GM21423 (cell line): ENCODE data around the gene SCD5.
A peak's percentile ranks its signal among the peaks of the same experiment; 100 is the strongest.

Experiments
- ATAC-seq: cut with Tn5 transposase; IDR thresholded peaks from one replicate; pipeline ENCODE4 v1.9.1; 2021; ENCODE audit warnings: mild to moderate bottlenecking, moderate library complexity; ENCODE audit not compliant: unreplicated experiment

SCD5 gene

DNA sequence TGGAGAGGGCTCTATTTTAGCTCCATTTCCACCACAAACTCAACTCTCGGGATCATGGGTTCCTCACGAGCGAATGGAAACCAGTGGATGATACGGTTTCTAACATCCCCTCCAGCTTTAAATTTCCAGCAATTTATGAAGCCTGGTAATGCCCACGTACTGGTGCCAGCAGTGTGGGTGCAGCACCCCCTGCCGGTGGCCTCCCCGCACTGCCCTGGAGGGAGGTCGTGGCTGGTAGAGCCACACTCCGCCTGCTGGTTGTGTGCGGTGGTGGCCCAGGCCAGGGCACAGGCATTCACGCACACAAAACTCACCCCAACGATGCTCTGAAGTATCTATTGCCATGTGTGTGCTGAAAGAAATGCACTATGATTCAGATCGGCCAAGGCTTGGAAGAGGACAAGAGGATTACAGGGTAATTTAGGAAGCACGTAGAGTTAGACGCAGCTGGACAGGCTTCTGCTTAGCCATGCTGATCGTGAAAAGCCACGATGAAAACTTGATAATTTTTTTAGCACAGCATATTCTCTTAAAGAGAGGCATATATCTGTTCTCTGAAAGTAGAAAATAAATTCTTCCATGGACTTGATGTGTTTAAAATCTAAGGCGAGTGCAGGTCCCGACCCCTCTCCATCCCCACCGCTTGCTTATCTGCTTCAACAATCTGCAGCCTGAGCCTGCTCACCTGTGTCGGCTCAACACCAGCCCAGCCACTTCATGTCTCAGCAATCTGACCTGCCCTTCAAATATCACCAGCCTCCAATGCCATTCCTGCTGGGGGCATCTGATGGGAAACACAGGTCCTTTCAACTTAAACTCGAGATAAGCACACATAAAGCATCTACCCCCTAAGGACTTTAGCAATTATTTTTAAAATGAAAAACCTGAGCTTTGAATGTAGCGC is 59.1 kb downstream of the SCD5 start:
- ATAC-seq = peak; percentile 99

DNA sequence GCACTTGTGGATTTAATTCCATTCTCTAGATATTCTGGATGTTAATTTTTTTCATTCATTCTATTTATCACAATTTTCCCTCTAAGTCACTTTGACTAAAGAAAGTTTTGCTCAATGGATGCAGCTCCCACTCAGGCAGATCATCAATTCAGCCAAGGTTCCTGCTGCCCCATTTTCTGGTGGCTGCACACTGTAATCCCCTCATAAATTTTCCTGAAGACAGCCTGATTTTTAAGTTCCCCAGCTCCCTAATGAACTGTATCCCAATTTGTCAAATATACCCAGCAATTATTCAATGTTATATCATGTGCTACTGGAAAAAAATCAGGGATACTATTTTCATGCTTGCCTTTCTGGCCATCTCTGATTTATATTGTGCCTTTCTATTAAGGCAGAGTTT is 61.2 kb downstream of the SCD5 start:
- no peak for ATAC-seq

DNA sequence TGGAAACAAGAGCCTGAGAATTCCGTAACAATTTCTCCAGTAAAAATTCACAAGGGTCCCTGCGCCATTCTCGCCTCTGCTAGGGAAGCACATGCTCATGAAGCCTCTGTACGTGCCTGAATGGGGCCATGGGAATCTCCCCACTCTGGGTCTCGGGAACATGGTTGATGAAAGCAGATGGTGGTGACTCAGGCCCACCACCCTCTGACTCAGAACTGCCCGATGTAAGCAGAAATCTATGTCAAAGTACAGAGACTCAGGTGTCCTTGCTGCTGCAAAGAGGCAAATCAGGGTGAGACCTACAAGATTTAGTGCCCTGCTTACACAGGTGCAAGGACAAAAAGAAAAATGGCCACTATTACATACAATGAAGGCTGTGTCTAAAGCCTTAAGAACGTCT is 65.0 kb downstream of the SCD5 start:
- no peak for ATAC-seq

DNA sequence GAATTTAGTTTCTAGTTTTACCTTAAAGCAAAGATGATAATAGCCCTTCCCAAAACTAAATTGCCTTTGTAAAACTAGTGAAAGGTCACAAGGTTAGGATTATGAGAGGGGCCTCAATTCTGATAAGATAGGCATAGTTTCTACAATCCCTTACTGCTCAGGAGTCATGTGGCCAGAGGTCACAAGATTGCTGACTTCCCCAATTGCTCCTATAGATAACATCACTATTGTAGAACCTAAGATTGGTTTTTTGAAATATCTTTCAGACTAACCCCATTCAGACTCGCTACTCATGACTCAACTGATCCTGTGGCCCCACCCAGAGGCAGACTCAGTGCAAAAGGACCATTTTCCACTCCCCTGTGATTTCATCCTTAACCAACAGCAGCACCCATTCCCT is 70.3 kb downstream of the SCD5 start:
- no peak for ATAC-seq

DNA sequence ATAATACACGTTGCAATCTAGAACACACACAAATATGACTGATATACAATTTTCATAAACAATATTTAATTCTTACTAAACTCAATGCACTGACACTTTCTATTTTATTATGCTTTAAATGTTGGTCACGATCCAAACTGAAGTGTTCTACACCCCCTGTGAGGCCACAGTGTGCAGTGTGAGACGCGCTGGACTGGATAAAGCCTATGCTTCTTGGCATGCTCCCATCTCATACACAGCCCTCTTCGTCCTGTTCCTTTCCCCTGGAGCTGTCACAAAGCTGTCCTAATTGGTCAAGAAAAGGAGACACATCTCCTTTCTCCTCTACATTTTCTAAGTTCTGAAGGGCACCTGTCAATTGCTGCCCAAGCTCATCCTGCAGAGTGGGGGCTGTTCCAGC is 72.0 kb downstream of the SCD5 start:
- ATAC-seq = no peak

DNA sequence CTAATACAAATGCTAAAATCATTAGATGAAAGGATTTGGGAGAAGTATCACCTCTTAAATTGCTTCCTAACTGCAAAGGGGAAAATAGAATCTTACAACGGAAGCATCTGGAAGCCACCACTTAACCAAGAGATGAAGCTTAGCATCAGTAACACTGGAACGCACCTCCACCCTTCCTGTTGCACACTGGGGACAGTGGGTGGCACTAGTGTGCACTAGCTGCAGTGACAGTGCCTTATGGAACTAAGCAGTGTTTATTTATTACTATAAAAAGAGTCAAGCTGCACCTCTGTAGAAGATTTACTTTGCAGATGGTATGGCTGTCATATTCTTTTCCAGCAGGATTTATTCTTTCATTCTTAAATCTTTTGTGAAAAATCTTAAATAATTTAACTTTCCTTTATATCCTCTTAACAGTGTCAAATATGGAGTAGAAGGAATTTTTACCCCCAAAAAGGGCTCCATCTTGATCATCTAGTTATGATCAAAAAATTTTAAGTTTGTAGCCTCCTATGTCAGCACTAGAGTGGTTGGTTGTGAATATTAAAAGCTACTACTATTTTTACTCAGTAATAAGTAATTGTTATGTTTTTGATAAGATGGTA is 76.7 kb downstream of the SCD5 start:
- ATAC-seq = no peak

DNA sequence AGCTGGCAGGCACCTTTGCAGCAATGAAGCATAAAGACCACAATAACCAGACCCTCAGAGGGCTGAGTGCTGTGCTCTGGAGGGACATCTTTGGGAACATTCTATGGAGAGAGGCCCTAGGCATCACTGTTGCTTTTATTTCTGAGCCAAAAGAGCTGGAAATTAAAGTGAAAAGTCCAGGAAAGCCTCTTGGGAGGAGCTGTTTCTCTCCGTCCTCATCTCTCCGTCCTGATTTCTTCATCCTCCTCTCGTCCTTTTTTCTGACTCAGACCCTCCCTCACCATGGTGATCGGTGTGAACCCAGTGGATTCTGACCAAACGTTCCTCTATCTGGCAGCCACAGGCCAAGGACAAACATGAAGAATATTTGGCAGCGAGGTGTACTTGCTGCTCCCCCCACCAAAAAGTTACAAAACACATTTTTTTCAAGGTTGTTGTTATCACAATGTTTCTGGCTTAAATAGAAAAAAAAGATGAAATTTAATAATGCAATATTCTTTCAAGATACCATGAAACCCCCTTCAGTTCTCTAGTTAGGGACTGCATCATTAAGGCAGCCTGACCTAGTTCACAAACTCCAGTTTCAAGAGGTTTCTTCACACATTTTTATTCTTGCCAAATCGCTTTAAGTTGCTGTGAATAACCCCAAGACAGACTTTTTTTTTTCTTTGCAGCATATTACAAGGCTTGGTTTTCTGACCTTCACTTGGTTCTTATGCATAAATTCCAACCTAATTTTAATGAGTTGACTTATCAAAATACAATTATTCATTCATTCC is 80.2 kb downstream of the SCD5 start:
- ATAC-seq = no peak

DNA sequence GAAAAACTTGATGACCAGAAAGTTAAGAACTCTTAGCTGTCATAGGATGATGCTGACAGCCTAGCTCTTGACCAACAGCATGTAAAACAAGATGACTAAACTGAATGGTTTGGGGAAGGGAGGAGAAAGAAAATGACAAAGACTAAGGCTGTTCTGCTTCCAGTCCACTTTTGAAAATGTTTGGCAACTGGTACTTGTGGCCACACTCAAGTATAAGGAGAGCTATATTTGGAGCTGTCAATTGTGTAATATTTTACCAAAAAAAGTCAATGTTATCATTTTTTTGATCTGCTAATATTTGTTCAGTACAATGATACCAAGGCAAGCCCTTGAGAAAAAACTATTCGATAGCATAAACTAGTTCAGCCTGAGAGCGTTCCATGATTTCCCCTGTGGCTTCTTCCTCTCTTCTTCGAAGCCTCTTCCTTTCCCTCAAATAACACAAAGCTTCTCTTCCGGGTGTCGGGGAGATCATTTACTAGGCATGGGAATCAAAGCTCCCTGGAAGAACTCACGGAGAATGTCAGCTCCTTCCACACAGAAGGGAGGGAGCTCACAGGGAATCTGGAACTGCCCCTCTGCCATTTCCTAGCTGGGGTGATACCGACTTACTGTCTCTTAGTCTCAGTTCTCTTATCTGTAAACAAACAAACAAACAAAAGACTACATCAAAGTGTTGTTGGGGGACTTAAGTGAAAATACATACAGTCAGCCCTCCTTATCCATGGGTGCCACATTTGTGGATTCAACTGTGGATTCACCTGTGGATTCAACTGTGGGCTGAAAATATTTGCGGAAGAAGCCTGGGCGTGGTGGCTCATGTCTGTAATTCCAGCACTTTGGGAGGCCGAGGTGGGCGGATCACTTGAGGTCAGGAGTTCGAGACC is 82.6 kb downstream of the SCD5 start:
- ATAC-seq = no peak

DNA sequence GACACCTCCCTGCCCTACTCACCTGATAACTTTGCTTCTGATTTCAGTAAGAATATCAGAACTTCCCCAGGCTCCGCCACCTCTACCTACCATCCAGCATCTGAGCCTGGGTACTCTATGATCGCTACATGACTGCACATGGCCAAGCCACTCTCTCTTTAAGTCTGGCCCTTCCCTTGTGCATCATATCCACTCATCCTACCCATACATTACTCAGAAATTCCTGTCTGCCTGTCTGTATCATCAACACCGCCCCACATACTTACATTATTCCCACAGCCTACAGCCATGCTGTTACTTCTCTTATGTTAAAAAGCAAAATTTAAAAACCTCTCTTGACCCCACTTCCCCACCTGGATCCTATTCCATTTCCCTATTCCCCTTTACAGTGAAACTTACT is 84.7 kb downstream of the SCD5 start:
- ATAC-seq = no peak

DNA sequence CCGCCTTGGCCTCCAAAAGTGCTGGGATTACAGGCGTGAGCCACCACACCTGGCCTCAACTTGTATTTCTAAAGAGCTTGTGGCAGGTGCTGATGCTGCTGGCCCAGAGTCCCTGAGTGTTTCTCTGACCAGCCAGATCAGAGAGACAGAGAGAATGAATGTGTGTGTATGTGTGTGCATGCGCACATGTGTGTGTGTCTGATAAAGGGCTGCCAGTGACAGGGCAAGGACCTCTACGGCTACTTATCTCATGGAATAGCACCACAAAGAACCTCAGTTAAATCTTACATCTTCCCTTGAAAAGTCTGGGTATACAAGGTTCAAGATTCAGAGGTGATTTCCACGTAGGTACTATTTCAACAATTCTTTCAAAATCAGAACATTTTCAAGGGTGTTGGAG is 86.0 kb downstream of the SCD5 start:
- ATAC-seq = no peak

DNA sequence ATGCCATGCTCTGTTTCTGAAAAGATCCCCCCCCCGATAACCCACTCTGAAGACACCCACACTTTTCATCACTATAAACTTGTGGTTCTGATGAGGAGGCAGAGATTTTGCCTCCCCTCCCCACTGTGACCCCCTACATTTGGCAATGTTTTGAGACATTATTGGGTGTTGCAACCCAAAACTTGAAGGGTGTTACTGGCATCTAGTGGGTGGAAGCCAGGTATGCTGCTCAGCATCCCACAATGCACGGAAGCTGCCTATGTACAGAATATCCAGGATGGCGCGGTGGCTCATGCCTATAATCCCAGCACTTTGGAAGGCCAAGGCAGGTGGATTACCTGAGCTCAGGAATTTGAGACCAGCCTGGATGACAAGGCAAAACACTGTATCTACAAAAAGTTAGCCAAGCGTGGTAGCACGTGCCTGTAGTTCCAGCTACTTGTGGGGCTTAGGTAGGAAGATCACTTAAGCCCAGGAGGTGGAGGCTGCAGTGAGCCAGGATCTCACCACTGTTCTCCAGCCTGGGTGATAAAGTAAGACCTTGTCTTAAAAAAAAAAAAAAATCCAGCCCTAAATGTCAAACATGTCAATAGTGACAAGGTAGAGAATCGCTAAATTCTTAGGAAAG is 87.3 kb downstream of the SCD5 start:
- ATAC-seq = no peak

DNA sequence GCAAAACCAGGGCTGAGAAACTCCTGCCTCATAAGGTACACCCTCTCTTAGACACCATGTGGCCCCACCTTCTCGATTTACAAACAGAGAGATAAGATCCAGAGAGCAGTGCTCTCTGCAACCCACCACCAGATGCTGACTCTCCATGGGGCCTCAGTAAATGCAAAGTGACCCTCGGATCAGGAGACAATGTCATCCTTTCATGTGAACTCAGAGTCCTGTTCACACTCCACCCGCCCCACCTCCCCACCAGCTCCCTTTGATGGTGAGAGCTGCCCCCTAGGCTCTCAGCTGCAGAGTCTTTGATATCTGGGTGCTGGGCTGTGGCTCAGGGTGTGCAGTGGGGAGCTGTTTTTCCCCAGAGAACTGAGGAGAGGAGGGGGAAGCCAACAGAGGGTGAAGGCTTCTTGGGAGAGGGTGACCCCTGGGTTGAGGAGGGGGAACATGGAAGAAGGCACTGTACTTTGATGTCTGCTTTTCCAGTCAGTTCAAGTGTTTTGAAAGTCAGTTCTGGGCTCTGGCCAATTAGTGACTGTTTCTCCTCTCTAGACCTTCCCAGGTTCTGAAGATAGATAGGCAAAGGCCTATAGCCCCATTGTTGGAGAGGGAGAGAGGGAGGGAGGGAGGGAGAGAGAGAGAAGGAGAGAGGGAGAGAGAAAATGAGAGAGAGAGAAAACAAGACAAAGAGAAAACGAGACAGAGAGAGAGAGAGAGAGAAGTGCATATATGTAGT is 88.2 kb downstream of the SCD5 start:
- ATAC-seq = no peak

DNA sequence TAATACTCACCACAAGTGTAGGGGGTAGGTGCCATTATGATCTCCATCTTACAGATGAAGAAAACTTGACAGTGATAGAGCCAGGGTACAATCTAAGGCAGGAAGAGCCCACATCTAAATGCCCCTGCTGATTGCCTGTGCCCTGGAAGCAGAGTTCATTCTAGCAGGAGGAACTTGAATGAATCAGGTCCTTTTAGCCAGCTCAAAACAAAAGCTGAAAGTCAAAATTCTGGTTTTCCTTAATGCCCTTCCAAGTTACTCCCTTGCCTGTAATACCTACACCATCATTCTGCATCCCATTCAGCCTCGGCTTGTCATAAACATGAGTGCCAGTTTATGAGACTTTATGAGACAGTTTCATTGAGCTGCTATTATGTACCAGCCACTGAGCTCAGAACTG is 89.6 kb downstream of the SCD5 start:
- ATAC-seq = no peak

DNA sequence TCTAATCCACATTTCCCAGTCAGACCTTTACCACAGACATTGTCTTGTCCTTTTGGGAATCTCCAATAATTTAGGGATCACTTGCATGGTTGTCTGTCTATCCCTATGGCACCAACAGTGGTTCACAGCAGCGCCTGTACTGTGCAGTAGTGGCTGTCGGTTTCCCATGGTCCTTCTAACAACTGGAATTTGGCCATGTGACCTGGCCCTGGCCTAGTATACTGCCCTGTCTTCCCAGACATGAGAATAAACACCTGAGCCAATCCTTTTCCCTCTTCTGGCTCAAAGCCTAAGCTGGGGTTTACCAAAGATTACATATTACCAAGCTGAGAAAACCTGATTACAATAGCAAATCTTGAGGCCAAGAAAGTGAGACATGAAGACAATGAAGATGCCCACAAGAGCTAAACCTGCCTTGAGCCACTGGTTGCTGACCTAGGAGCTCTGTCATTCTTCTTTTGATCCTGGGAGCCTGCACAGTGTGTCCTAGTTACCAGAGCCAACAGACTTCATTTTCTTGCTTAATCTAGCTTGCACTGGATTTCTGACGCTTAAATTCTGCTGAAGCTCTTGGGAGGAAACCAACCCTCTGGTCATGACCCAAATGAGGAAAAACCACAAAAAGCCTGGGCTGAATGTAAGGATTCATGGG is 92.1 kb downstream of the SCD5 start:
- ATAC-seq = no peak

DNA sequence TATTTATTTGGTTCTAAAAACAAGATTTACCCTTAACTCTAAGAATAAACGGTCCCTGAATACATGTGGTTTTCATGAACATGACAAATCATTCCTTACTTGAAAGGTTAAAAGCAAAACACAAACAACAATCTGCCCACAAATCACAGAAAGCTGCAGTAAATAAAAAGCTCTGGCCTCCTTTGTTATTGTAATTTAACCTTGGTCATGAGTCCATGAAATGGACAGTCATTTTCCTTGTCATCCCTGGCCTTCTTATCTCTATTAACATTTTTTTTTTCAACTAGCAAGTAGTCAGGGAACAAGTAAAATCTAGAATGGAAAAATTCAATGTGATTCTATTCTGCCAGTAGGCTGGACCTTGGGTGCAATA is 92.7 kb downstream of the SCD5 start:
- no peak for ATAC-seq

DNA sequence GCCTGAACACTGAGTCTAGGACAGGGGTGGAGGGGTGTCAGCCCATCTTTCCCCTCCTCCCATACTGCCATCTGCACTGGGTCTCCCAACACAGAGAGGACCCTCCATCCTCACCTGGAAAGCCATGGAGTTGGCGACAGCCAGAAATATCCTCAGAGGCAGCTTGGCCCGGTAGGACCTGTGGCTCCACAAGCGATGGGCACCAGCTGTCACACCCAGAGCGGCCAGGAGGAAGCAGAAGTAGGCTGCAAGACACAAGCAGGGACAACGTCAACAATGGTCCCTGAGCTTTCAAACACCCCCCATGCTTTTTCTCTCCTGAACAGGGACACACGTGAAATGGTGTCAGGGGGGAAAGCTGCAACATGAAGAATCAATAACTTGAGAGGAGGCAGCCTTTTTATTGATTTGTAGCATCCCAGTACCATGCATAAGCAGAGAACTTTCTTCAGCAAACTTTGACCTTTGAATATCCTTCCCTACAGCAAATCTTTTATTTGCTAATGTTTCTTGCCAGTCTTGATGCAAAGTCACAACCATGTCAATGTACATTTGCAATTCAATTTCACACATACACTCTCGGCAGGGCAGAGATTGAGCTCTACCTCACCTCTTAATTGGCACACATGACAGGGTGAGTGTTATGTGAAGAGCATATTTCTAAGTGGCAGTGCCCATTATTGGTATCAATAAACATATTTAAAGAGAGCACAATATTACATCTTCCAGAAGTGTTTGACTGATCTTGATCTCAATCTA is 93.2 kb downstream of the SCD5 start:
- ATAC-seq = no peak

DNA sequence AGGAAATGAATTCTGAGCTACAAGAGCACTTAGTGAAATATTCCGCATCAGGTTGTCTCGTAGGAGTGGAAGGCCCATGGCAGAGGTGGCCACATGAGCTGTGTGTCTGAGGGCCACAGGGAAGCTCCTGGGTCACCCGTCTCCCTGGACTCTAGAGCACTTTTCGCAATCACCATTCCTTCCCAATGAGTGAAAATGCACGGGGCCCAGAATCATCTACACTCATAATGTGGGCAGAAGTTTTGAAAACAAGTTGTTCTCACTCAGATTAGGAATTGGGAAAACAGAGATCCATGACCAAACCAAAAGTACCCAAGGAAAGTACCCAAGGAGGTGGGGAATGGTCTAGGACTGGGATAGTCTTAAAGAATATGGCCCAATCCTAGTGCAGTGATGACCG is 94.4 kb downstream of the SCD5 start:
- ATAC-seq = no peak

DNA sequence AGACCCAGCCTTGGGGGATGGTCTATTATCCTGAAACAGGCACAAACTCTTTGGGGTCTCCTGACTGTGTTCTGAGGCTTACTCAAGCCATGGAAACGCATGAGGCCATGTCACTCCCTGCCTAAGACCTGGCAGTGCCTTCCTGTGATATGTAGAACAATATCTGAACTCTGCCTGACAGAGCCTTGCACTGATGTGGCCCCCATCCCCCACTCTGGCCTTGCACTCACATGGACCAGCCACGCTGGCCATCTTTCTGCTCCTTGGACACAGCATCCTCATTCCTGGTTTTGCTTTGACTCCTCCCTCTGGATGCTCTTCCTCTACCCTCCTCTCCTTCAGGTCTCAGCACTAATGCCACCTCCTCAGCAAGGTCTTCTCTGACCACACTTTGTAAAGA is 100.2 kb downstream of the SCD5 start:
- ATAC-seq = no peak

DNA sequence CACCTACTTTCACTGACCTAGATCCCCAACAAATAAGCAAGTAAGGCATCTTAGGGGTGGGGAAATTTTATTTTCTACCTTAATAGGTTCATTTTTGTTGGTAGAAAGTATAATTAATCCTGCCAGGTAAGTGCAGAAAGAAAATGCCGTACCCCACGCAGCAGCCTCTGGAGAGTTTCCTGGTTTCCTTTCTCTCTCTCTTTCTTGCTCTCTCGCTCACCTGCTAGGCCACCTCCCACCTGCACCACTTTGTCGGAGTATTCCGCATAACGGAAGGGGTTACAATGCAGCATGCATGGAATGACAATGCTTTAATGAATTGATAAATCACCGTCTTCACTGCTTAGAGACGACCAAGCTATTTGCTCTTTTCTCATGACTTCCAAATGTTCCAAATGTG is 101.0 kb downstream of the SCD5 start:
- no peak for ATAC-seq
